Activated naive CD8-positive, alpha-beta T cell treated with anti-CD3 and anti-CD28 coated beads, Interleukin-2, amount 10 ng/mL, durations not matched to agents 7 days and 5 days (primary cell): ENCODE data around the gene APEX1. TPM values are rescaled to one million over a fixed set of nuclear protein-coding genes. Genes with fewer than 3 reads are reported as not detected.

ENCODE experiments used
- ATAC-seq: fragments of 150-1000 bp; cut with Tn5 transposase; one replicate; pipeline ENCODE4 v1.10.0; 2021; ENCODE audit warnings: low read depth, moderate library complexity
- POLR2A ChIA-PET: fragments of 350-600 bp; sonication (Branson Sonifier 250); formaldehyde crosslinking; loops from one replicate; lab custom pipeline; 2021; ENCODE audit warnings: antibody characterized with exemption; lab: Charles Lee
- DNase-seq: peaks from one replicate; pipeline ENCODE4 v3.0.0; 2021
- H3K27ac Mint-ChIP-seq: one replicate; pipeline ENCODE4 v1.8.0; 2022; ENCODE audit warnings: mild to moderate bottlenecking, mixed read lengths
- H3K27me3 Mint-ChIP-seq: one replicate; pipeline ENCODE4 v1.8.0; 2022; ENCODE audit warnings: mild to moderate bottlenecking, moderate library complexity, mixed read lengths
- H3K36me3 Mint-ChIP-seq: one replicate; pipeline ENCODE4 v1.8.0; 2021; ENCODE audit warnings: mild to moderate bottlenecking, mixed read lengths
- H3K4me1 Mint-ChIP-seq: one replicate; pipeline ENCODE4 v1.8.0; 2021; ENCODE audit warnings: mixed read lengths
- H3K4me3 Mint-ChIP-seq: one replicate; pipeline ENCODE4 v1.8.0; 2022; ENCODE audit warnings: mild to moderate bottlenecking, moderate library complexity, mixed read lengths
- H3K9me3 Mint-ChIP-seq: one replicate; pipeline ENCODE4 v1.8.0; 2021; ENCODE audit warnings: mixed read lengths
- total RNA-seq, 2 experiments: library from RNA; stranded (reverse); gene quantifications; one replicate each; pipeline ENCODE4 v1.2.3, GENCODE V29; 2021

Gene APEX1
- total RNA-seq, 2 experiments from 2014 or later = 118 to 123 TPM

DNA sequence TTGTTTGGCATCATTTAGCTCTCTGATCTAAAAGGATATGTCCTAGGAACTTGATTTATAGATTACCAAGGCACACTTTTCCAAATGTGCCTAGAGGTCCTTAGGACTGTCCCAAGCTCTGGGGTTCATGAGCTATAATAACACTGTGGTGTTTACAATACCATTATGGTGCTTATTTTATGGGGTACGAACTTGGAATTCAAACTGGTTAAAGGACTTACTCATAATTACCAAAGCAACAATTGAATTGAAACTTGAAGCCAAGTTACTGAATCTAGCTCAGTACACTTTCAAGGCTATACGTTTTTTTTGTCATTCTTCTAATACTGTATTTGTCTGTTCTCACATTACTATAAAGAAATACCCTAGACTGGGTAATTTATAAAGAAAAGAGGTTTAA is 32.1 kb upstream of the APEX1 start:
- Mint-ChIP-seq H3K27me3 (no peaks in the 10 kb centered on the region), H3K4me3 (no peak overlapping the region), H3K4me1 (peaks cover 18% of the 10 kb centered on the region), H3K27ac (no peak overlapping the region), H3K9me3 (no peaks in the 10 kb centered on the region), H3K36me3 (peaks cover 9% of the 10 kb centered on the region)
- POLR2A ChIA-PET = interaction anchor here (1.6 kb wide), 1 partner anchor 33 kb away, joined by 7 read pairs; the partner anchor contains the start of gene APEX1
- DNase-seq = no peak
- no peak for ATAC-seq

DNA sequence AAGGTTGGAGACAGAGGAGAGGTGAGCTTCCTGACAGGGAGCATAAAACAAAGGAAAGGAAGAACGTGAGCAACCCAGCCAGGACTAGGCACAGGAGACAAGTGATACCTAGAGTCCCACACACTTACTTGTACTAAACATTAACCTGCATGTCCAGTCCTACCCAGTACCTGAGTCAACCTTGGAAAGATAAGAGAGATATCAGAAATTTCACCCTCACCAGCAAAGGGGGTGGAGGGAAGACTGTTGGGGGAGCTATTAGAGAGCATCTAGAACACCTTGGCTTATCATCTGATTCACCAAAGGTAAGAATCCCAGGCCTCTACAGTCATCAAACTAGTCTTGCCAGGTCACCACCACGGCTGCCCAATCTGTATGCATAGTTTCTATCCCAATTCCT is 30.2 kb upstream of the APEX1 start:
- peaks cover 15% of the 10 kb centered on the region for H3K36me3 Mint-ChIP-seq
- ATAC-seq (no peak), DNase-seq (no peak)
- H3K4me3 Mint-ChIP-seq = no peak overlapping the region
- no peaks in the 10 kb centered on the region for H3K27me3 Mint-ChIP-seq
- POLR2A ChIA-PET = no interaction called here
- H3K4me1 Mint-ChIP-seq = peaks cover 33% of the 10 kb centered on the region
- H3K9me3 Mint-ChIP-seq = no peaks in the 10 kb centered on the region
- H3K27ac Mint-ChIP-seq = no peak overlapping the region

- POLR2A ChIA-PET = interaction anchor here (0.8 to 4.3 kb wide), 4 partner anchors 12 to 43 kb away, joined by 4 to 35 read pairs (median 17); partner anchors contain the start of genes APEX1, OSGEP, PIP4P1 and PNP
- ATAC-seq = peak; percentile 66
- DNase-seq = no peak
- no peaks in the 10 kb centered on the region for H3K27me3 Mint-ChIP-seq
- H3K9me3 Mint-ChIP-seq = no peaks in the 10 kb centered on the region
- peak overlapping the region; percentile 83 for H3K4me3 Mint-ChIP-seq
- H3K4me1 Mint-ChIP-seq = peaks cover 36% of the 10 kb centered on the region
- peaks cover 15% of the 10 kb centered on the region for H3K36me3 Mint-ChIP-seq
- peak overlapping the region; percentile 94 for H3K27ac Mint-ChIP-seq
Measured at GRCh38 chr14:20427231-20428009, 27.6 kb upstream of the APEX1 start.

DNA sequence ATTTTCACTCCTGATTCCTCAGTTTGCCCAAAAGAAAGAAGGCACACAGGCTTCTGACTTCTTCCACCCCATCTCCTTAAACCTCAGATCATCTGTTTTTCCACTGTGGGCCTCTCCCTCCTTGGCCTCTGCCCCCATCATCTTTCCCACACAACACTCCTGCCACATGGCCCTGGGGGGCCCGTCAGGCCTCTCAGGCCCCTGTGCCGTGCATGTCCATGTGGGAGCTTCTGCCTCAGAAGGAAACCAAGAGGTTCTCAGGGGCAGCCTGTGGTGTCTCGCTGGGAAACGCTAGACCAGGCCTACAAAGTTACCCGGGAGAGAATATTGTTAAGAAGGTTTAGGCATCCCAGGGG is 27.0 kb upstream of the APEX1 start:
- DNase-seq = peak; percentile 41
- Mint-ChIP-seq H3K27me3 (peaks cover under 1% of the 10 kb centered on the region), H3K27ac (peak overlapping the region; percentile 94), H3K4me1 (peaks cover 36% of the 10 kb centered on the region), H3K4me3 (peak overlapping the region; percentile 83), H3K9me3 (no peaks in the 10 kb centered on the region), H3K36me3 (peaks cover 15% of the 10 kb centered on the region)
- POLR2A ChIA-PET = interaction anchor here (1.5 to 4.3 kb wide), 5 partner anchors 11 to 85 kb away, joined by 6 to 35 read pairs (median 10); partner anchors contain the start of genes APEX1, OSGEP, PARP2 and PIP4P1
- ATAC-seq = peak; percentile 23

GRCh38 chr14:20428802-20429201 is 26.2 kb upstream of the APEX1 start:
- DNase-seq (no peak), ATAC-seq (no peak)
- peak overlapping the region; percentile 83 for H3K4me3 Mint-ChIP-seq
- H3K27me3 Mint-ChIP-seq = peaks cover 3% of the 10 kb centered on the region
- POLR2A ChIA-PET = interaction anchor here (0.6 to 4.3 kb wide), 9 partner anchors 12 to 191 kb away, joined by 3 to 35 read pairs (median 9); partner anchors contain the start of genes APEX1, OSGEP, PARP2 and PIP4P1
- peaks cover 15% of the 10 kb centered on the region for H3K36me3 Mint-ChIP-seq
- H3K9me3 Mint-ChIP-seq = no peaks in the 10 kb centered on the region
- H3K4me1 Mint-ChIP-seq = peaks cover 36% of the 10 kb centered on the region
- H3K27ac Mint-ChIP-seq = peak overlapping the region; percentile 94

DNA sequence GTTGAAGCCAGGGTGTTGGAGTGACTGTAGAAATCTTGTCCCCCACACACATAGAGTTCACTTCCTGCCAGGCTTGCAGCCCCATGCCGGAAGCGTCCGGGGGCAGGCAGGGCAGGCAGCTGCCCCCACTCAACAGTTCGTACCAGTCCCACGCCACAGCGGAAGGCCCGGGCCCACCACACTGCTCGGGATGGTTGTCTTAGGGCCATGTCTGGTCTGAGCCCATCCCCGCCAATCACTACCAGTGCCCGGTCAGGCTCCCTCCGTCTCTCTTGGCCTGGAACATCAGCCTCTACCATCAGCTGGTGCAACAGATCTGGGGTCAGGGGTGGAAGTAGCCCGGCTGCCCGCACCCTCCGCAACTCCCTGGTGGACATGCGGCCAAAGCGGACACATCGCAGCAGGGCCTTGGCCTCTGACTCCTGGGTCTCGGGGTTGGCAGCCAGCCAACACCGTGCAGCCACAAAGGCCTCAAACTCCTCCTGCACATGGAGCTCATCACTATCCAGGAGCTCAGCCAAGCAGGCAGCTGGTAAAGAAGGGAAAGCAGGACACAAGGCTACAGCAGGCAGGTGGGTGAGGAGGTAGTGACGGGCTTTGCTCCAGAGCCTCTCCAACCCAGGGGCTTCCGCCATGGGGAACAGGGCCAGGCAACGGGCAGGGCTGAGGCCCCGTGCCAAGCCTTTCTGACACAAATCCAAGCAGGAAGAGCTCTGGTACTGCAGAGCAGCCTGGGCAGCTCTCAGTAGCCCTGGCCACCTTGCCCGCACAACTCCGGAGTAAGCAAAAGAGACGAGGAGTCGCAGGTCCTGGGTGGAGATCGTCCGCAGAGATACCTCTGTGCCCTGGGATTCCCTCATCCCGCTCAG is 25.0 kb upstream of the APEX1 start:
- DNase-seq = peak; percentile 67
- peak overlapping the region; percentile 94 for H3K27ac Mint-ChIP-seq
- POLR2A ChIA-PET = interaction anchor here (1.4 to 4.3 kb wide), 7 partner anchors 11 to 87 kb away, joined by 4 to 35 read pairs (median 10); partner anchors contain the start of genes APEX1, OSGEP, PARP2 and PIP4P1

GRCh38 chr14:20434701-20435581 is 20.1 kb upstream of the APEX1 start:
- H3K4me3 Mint-ChIP-seq = no peak overlapping the region
- DNase-seq = no peak
- no peak for ATAC-seq
- POLR2A ChIA-PET = interaction anchor here (1.2 kb wide), 1 partner anchor 92 kb away, joined by 3 read pairs; no protein-coding TSS in a partner anchor
- peaks cover 7% of the 10 kb centered on the region for H3K4me1 Mint-ChIP-seq
- H3K27me3 Mint-ChIP-seq = peaks cover 3% of the 10 kb centered on the region
- H3K27ac Mint-ChIP-seq = no peak overlapping the region
- no peaks in the 10 kb centered on the region for H3K9me3 Mint-ChIP-seq
- H3K36me3 Mint-ChIP-seq = no peaks in the 10 kb centered on the region

More for the DNA sequence above, 25.0 kb upstream of the APEX1 start:
- Mint-ChIP-seq H3K27me3 (peaks cover 3% of the 10 kb centered on the region), H3K4me1 (peaks cover 33% of the 10 kb centered on the region), H3K36me3 (peaks cover 12% of the 10 kb centered on the region), H3K9me3 (no peaks in the 10 kb centered on the region), H3K4me3 (peak overlapping the region; percentile 83)
- peak; percentile 82 for ATAC-seq

- Mint-ChIP-seq H3K4me1 (peaks cover 12% of the 10 kb centered on the region), H3K27me3 (peaks cover 3% of the 10 kb centered on the region), H3K4me3 (no peak within 1 kb of the TSS), H3K36me3 (no peaks in the 10 kb centered on the region), H3K9me3 (no peaks in the 10 kb centered on the region), H3K27ac (no peak within 1 kb of the TSS)
- no peak for DNase-seq
- POLR2A ChIA-PET = interaction anchor here (1.2 kb wide), 1 partner anchor 93 kb away, joined by 3 read pairs; no protein-coding TSS in a partner anchor
- ATAC-seq = no peak
Measured at GRCh38 chr14:20435582-20436362, 19.3 kb upstream of the APEX1 start, which contains the start of gene KLHL33. Gene KLHL33 (minus strand): TSS chr14:20436166. CDS start chr14:20435811, 355 bp downstream.

- Mint-ChIP-seq H3K4me3 (no peak overlapping the region), H3K36me3 (no peaks in the 10 kb centered on the region), H3K4me1 (peaks cover 16% of the 10 kb centered on the region), H3K9me3 (no peaks in the 10 kb centered on the region), H3K27ac (no peak overlapping the region), H3K27me3 (peaks cover 3% of the 10 kb centered on the region)
- no peak for ATAC-seq
- no peak for DNase-seq
- POLR2A ChIA-PET = interaction anchor here (0.5 kb wide), 1 partner anchor 35 kb away, joined by 3 read pairs; no protein-coding TSS in a partner anchor
Measured at GRCh38 chr14:20436363-20436755, 18.7 kb upstream of the APEX1 start.

DNA sequence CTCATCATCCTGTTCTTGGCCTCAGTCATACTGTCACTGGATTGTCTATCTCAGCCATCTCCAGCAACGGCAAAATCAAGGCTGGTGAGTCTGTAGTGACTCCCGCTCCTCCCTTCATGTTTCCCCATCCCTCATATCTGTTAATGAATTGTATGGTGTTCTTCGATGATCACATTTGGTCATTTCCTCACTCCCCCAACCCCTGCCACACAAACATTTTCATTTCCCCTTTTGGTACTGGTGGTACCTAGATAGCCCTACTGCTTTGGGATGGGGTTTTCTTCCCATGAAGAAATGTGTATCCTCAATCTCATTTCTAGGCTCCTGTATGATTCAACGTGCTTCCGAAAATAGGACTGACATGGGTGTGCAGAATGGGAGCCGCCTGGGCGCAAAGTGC is 16.4 kb upstream of the APEX1 start:
- H3K4me1 Mint-ChIP-seq = peaks cover 25% of the 10 kb centered on the region
- no peaks in the 10 kb centered on the region for H3K9me3 Mint-ChIP-seq
- H3K36me3 Mint-ChIP-seq = peaks cover 8% of the 10 kb centered on the region
- no peak overlapping the region for H3K4me3 Mint-ChIP-seq
- no peak for DNase-seq
- H3K27ac Mint-ChIP-seq = no peak overlapping the region
- POLR2A ChIA-PET = interaction anchor here (0.8 kb wide), 1 partner anchor 16 kb away, joined by 3 read pairs; the partner anchor contains the start of genes APEX1 and OSGEP
- H3K27me3 Mint-ChIP-seq = no peaks in the 10 kb centered on the region
- ATAC-seq = no peak

DNA sequence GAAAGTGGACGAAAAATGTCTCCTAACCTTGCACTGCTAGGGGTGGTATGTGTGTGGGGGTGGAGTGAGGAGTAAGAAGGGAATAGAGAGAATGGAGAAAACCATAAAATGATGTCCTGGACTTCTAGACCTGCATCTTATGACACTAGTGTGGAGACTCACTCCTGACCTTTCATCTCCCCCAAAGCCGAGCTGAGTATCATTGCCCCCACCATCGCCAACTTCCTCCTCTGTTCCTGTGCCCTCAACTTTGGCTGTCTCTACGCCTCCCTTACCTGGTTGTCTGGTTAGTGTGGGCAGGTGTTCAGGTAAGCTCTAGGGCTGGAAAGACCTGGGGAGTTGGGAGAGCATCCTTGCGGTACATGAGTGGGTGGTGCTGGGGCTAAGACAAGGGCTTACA is 14.6 kb upstream of the APEX1 start:
- peaks cover 25% of the 10 kb centered on the region for H3K4me1 Mint-ChIP-seq
- peak overlapping the region; percentile 82 for H3K4me3 Mint-ChIP-seq
- H3K27me3 Mint-ChIP-seq = no peaks in the 10 kb centered on the region
- ATAC-seq = no peak
- DNase-seq = no peak
- peaks cover 8% of the 10 kb centered on the region for H3K36me3 Mint-ChIP-seq
- peak overlapping the region; percentile 92 for H3K27ac Mint-ChIP-seq
- POLR2A ChIA-PET = interaction anchor here (0.9 to 3.1 kb wide), 5 partner anchors 11 to 29 kb away, joined by 3 to 18 read pairs (median 4); partner anchors contain the start of genes APEX1, OSGEP and PIP4P1
- no peaks in the 10 kb centered on the region for H3K9me3 Mint-ChIP-seq
